Erythroblast (primary cell): ENCODE data around the gene MAP3K7CL.

Experiments used
- GATA1 ChIP-seq: IDR thresholded peaks from 2 replicates; pipeline ENCODE4 v1.6.1; 2011; ENCODE audit warnings: low read depth, mild to moderate bottlenecking, control low read depth, low read length, moderate library complexity
- POLR2A ChIP-seq: IDR thresholded peaks from 2 replicates; pipeline ENCODE4 v1.6.1; 2011; ENCODE audit warnings: mild to moderate bottlenecking, low read length

DNA sequence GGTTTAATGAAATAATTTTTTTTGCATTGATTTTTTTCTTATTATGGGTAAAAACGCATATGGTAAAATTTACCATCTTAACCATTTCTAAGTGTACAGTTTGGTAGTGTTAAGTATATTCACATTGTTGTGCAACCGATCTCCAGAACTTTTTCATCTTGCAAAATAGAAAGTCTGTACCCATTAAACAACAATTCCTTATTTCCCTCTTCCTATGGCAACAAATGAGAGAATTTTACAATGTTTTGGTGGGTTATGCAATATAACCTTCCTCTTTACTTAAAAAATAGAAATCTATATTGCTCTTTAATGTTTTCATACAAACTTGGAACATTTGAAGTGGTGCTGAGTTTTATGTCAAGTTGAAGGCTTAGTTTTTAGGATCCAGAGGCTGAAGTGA is 26.6 kb downstream of the MAP3K7CL start:
- TF ChIP-seq POLR2A, result no peak
- no peak for TF ChIP-seq GATA1
